Thyroid gland (tissue), 4 donors: ENCODE results near the gene ORMDL3.

Source experiments
- CTCF ChIP-seq, 6 experiments: fragments of 200-600 bp in 3 of 6; fragments of 450-650 bp in 3 of 6; sonication (generic) in 3 of 6; IDR thresholded peaks; one replicate each; pipeline ENCODE4 v1.5.1; 2016 to 2019; ENCODE audit warnings: antibody characterized with exemption in 6 of 6, mild to moderate bottlenecking in 2 of 6, inconsistent platforms in 1 of 6, moderate library complexity in 1 of 6
- POLR2A ChIP-seq, 2 donors: fragments of 450-650 bp; IDR thresholded peaks; one replicate each; pipeline ENCODE4 v1.6.1; 2017; ENCODE audit warnings: antibody characterized with exemption in 2 of 2, mild to moderate bottlenecking in 2 of 2, moderate library complexity in 1 of 2

DNA sequence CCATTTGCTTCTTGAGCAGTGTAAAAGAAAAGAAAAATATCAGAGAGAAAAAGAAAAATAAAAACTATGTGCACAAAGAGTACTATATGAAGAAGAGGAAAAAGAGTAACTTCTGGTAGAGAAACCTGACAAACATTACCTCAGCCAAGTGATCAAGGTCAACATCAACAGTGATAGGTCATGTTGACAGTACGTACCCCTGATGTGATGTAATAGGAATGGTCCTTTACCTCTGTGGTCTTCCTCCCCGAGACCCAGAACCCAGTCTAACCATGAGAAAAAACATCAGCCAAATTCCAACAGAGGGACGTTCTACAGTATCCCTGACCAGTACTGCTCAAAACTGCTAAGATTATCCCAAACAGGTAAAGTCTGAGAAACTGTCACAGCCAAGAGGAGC is 13.4 kb downstream of the ORMDL3 start:
- TF ChIP-seq CTCF (IDR thresholded peaks at IDR 0.05) (no peak), POLR2A (IDR thresholded peaks at IDR 0.05) (no peak)
